GM12891 (cell line): ENCODE data around the gene VPS13C.

Experiments used
- PAX5 ChIP-seq: IDR thresholded peaks from 2 replicates; pipeline ENCODE4 v1.6.1; 2011; ENCODE audit warnings: low read length, moderate library complexity, mild to moderate bottlenecking; ENCODE audit not compliant: insufficient read depth, severe bottlenecking
- POLR2A ChIP-seq: IDR thresholded peaks from 2 replicates; pipeline ENCODE4 v1.6.1; 2011; ENCODE audit warnings: low read depth, low read length, control low read depth
- POLR2AphosphoS5 ChIP-seq: IDR thresholded peaks from 2 replicates; pipeline ENCODE4 v1.6.1; 2011; ENCODE audit warnings: low read depth, low read length, control low read depth
- POU2F2 ChIP-seq: IDR thresholded peaks from 2 replicates; pipeline ENCODE4 v1.6.1; 2011; ENCODE audit warnings: low read depth, mild to moderate bottlenecking, control low read depth, low read length, moderate library complexity
- SPI1 ChIP-seq: IDR thresholded peaks from 2 replicates; pipeline ENCODE4 v1.6.1; 2011; ENCODE audit warnings: low read depth, low read length, control low read depth
- TAF1 ChIP-seq: IDR thresholded peaks from 2 replicates; pipeline ENCODE4 v1.6.1; 2011; ENCODE audit warnings: low read depth, low read length, control low read depth

DNA sequence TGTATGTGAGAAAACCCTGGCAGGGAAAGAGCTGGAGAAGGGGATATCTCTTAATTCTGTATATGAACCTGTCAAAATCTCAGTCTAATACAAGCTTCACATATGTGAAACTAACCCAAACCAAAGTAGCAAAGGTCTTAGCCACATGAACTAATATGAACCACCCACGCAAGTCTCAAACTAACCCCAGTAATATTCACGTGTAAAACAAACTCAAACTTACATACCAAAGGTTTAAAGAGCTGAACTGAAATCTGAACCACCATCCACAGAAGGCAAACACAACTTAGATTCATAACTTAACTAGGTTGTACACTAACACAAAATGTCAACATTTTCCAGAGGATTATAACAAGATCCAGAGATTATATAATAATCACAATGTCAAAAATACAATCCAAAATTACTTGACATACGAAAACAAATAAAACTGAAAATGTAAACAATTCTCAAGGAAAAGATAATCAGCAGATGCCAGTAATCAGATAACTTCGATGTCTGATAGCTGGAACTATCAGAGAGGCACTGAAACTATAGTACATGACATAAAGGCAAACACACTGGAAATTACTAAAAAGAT lies 64.1 kb downstream of the VPS13C start:
- TF ChIP-seq POLR2A = no peak
- TF ChIP-seq POU2F2 = no peak
- TF ChIP-seq POLR2AphosphoS5 = no peak
- no peak for TF ChIP-seq SPI1
- TF ChIP-seq TAF1 = no peak
- no peak for TF ChIP-seq PAX5
